HG03025 (cell line): Measurements from ENCODE around the gene ZNF710.
"Not testable (repeated sequence)": the region's sequence is repeated elsewhere in the genome, so short reads cannot be mapped to it uniquely, and the experiment has no call there.

ENCODE experiments used
- ATAC-seq: cut with Tn5 transposase; IDR thresholded peaks from one replicate; pipeline ENCODE4 v1.9.1; 2021; ENCODE audit warnings: mild to moderate bottlenecking, moderate library complexity; ENCODE audit not compliant: unreplicated experiment, low FRiP score

Gene ZNF710

GRCh38 chr15:90099072-90099867 lies 98.1 kb downstream of the ZNF710 start:
- no peak for ATAC-seq

GRCh38 chr15:90099868-90100831 lies 99.0 kb downstream of the ZNF710 start:
- no peak for ATAC-seq

GRCh38 chr15:90101130-90101968 lies 100.2 kb downstream of the ZNF710 start:
- ATAC-seq = no peak

GRCh38 chr15:90101969-90102890 lies 101.1 kb downstream of the ZNF710 start, which contains the start of gene IDH2:
IDH2 (minus strand) TSS chr15:90102468; CDS start chr15:90102390, 78 bp downstream.
- peak; percentile 41 for ATAC-seq

GRCh38 chr15:90103701-90104329 lies 102.7 kb downstream of the ZNF710 start:
- no peak for ATAC-seq

- ATAC-seq = no peak
Measured at GRCh38 chr15:90104551-90104950, 103.4 kb downstream of the ZNF710 start.

GRCh38 chr15:90105521-90105920 lies 104.4 kb downstream of the ZNF710 start:
- no peak for ATAC-seq

- no peak for ATAC-seq
Measured at GRCh38 chr15:90106522-90107117, 105.5 kb downstream of the ZNF710 start.

GRCh38 chr15:90108038-90108437 lies 106.9 kb downstream of the ZNF710 start:
- not testable (repeated sequence) for ATAC-seq

- not testable (repeated sequence) for ATAC-seq
Measured at GRCh38 chr15:90109163-90109751, 108.1 kb downstream of the ZNF710 start.

- ATAC-seq = no peak
Measured at GRCh38 chr15:90113166-90113565, 112.0 kb downstream of the ZNF710 start.

- ATAC-seq = no peak
Measured at GRCh38 chr15:90114451-90114901, 113.4 kb downstream of the ZNF710 start.

GRCh38 chr15:90115783-90116182 lies 114.7 kb downstream of the ZNF710 start:
- ATAC-seq = no peak

GRCh38 chr15:90119367-90119766 lies 118.2 kb downstream of the ZNF710 start:
- ATAC-seq = no peak

- ATAC-seq = no peak
Measured at GRCh38 chr15:90121086-90121485, 120.0 kb downstream of the ZNF710 start.

- no peak for ATAC-seq
Measured at GRCh38 chr15:90124507-90124906, 123.4 kb downstream of the ZNF710 start.

GRCh38 chr15:90126022-90126421 lies 124.9 kb downstream of the ZNF710 start:
- ATAC-seq = no peak
